ENCODE results near the gene BCAP31. TPM values are rescaled to one million over a fixed set of nuclear protein-coding genes. Genes with fewer than 3 reads are reported as not detected.

The BCAP31 gene
- total and polyA plus RNA-seq, 3 donors from 2014 or later = 149 to 222 (median 153) TPM

GRCh38 chrX:153670748-153671588 is 53.2 kb downstream of the BCAP31 start:
- Histone ChIP-seq H3K36me3 (ENCODE audit: low read depth, missing control alignments) (no peaks in the 10 kb centered on the region), H3K27ac (no peak overlapping the region), H3K4me3 (no peak overlapping the region), H3K27me3 (no peaks in the 10 kb centered on the region), H3K4me1 (no peaks in the 10 kb centered on the region), H3K9me3 (no peaks in the 10 kb centered on the region)
- no peak for DNase-seq
- no peak for TF ChIP-seq POLR2A (IDR thresholded peaks at IDR 0.05)
- no peak for TF ChIP-seq CTCF (IDR thresholded peaks at IDR 0.05)
- intact Hi-C loops (cut with DNase I; ENCODE audit: low total_unique reads) = no loop called here
- 98% methylated on average over 10 of the region's 23 CpGs; no CpG with 5 or more reads in 1 of the 2 donors for WGBS, 2 donors

- H3K9me3 ChIP-seq = no peaks in the 10 kb centered on the region
- H3K27ac ChIP-seq = no peak overlapping the region
- no peak for DNase-seq
- intact Hi-C loops (cut with DNase I; ENCODE audit: low total_unique reads) = loop anchor here (5.0 kb wide), 1 partner anchor 133 kb away; no protein-coding TSS in a partner anchor
- no peak overlapping the region for H3K4me3 ChIP-seq
- H3K36me3 ChIP-seq (ENCODE audit: low read depth, missing control alignments) = no peaks in the 10 kb centered on the region
- H3K4me1 ChIP-seq = no peaks in the 10 kb centered on the region
- WGBS, 2 donors = 70 to 83% methylated on average over 6 to 22 of the region's 23 CpGs
- TF ChIP-seq CTCF (IDR thresholded peaks at IDR 0.05) (no peak), POLR2A (IDR thresholded peaks at IDR 0.05) (no peak)
- no peaks in the 10 kb centered on the region for H3K27me3 ChIP-seq
These were observed 54.1 kb downstream of the BCAP31 start for GRCh38 chrX:153669901-153670731.

GRCh38 chrX:153669174-153669890 is 54.9 kb downstream of the BCAP31 start:
- H3K4me3 ChIP-seq = no peak overlapping the region
- intact Hi-C loops (cut with DNase I; ENCODE audit: low total_unique reads) = loop anchor here (5.0 kb wide), 1 partner anchor 132 kb away; no protein-coding TSS in a partner anchor

More at GRCh38 chrX:153669174-153669890, 54.9 kb downstream of the BCAP31 start:
- H3K4me1 ChIP-seq = no peaks in the 10 kb centered on the region
- no peak for DNase-seq
- H3K36me3 ChIP-seq (ENCODE audit: low read depth, missing control alignments) = no peaks in the 10 kb centered on the region
- TF ChIP-seq POLR2A (IDR thresholded peaks at IDR 0.05) (no peak), CTCF (IDR thresholded peaks at IDR 0.05) (peak; percentile 33 to 69 (median 36))
- 78% methylated on average over 12 of the region's 17 CpGs; no CpG with 5 or more reads in 1 of the 2 donors for WGBS, 2 donors
- H3K9me3 ChIP-seq = no peaks in the 10 kb centered on the region
- H3K27ac ChIP-seq = no peak overlapping the region
- no peaks in the 10 kb centered on the region for H3K27me3 ChIP-seq
